ENCODE results near the gene PDGFC. TPM values are rescaled to one million over a fixed set of nuclear protein-coding genes. Genes with fewer than 3 reads are reported as not detected.
A peak's percentile ranks its signal among the peaks of the same experiment; 100 is the strongest.

Gene PDGFC
- total RNA-seq, 1 experiment from 2014 or later = 4.5 TPM

- no peak overlapping the region for H3K56ac ChIP-seq (ENCODE audit: insufficient read length, low read depth, low read length)
- H3K4me2 ChIP-seq (ENCODE audit: insufficient read depth, insufficient read length, low read length) = peak overlapping the region; percentile 78
- DNase-seq = no peak
- Mint-ChIP-seq H3K27ac (no peak overlapping the region), H3K36me3 (ENCODE audit: insufficient read depth in 1 of 3, low read depth in 3 of 3) (no peaks in the 10 kb centered on the region), H3K4me1 (peaks cover 26 to 32% of the 10 kb centered on the region in 2 experiments), H3K4me3 (peak overlapping the region; percentile 64 to 74), H3K9me3 (no peaks in the 10 kb centered on the region), H3K27me3 (ENCODE audit: low read depth) (peaks cover 27% of the 10 kb centered on the region)
- H3T11ph ChIP-seq (ENCODE audit: low read length) = no peak overlapping the region
- H2BK15ac ChIP-seq (ENCODE audit: low read depth, low read length) = no peak overlapping the region
- no peak for TF ChIP-seq CTCF (conservative IDR thresholded peaks at IDR 0.05)
- no peaks in the 10 kb centered on the region for H3K79me2 ChIP-seq (ENCODE audit: insufficient read depth, low read length)
- no peak overlapping the region for H2AK5ac ChIP-seq (ENCODE audit: insufficient read length, low read length)
- no peaks in the 10 kb centered on the region for H4K20me1 ChIP-seq (ENCODE audit: control insufficient read depth, insufficient read depth, insufficient read length)
- no peak overlapping the region for H2BK120ac ChIP-seq (ENCODE audit: low read depth, low read length, poor library complexity, severe bottlenecking)
- peak overlapping the region; percentile 6 for H2AFZ ChIP-seq (ENCODE audit: low read length)
- H3K23me2 ChIP-seq (ENCODE audit: insufficient read length, low read depth, low read length, poor library complexity, severe bottlenecking) = peaks cover 14% of the 10 kb centered on the region
- no peak overlapping the region for H4K5ac ChIP-seq (ENCODE audit: insufficient read length, low read depth, low read length)
- no peaks in the 10 kb centered on the region for H3K79me1 ChIP-seq (ENCODE audit: insufficient read depth, low read depth, low read length, poor library complexity, severe bottlenecking)
- H3K23ac ChIP-seq (ENCODE audit: insufficient read length, low read depth, low read length) = no peak overlapping the region
- no peak overlapping the region for H2BK12ac ChIP-seq (ENCODE audit: insufficient read length, low read depth, low read length)
- H3K9ac ChIP-seq (ENCODE audit: extremely low read depth, insufficient read length, low read length) = no peak overlapping the region
- peaks cover 2% of the 10 kb centered on the region; the same call in 1 of the 2 replicates for H3K27me3 ChIP-seq (ENCODE audit: insufficient read depth, low read length)
- H3K9me3 ChIP-seq (ENCODE audit: control insufficient read depth, low read depth, low read length) = no peaks in the 10 kb centered on the region
- H3K4ac ChIP-seq (ENCODE audit: low read depth, low read length) = no peak overlapping the region
- no peak overlapping the region for H2BK20ac ChIP-seq (ENCODE audit: low read depth, low read length, poor library complexity, severe bottlenecking)
- no peak overlapping the region for H4K8ac ChIP-seq (replicated peaks; ENCODE audit: insufficient read length, low read depth, low read length)
- no peak overlapping the region for H3K18ac ChIP-seq (ENCODE audit: insufficient read length, low read depth, low read length)
- 0 out of 2 replicates have a peak, but pooled peaks cover 4% of the 10 kb centered on the region for H3K4me1 ChIP-seq (ENCODE audit: insufficient read depth, low read length)
- H4K91ac ChIP-seq (ENCODE audit: insufficient read length, low read depth, low read length) = no peak overlapping the region
- H3K14ac ChIP-seq (ENCODE audit: insufficient read depth, low read length) = no peak overlapping the region
- no peak overlapping the region for H2BK5ac ChIP-seq (ENCODE audit: insufficient read length, low read length)
- H3K27ac ChIP-seq (ENCODE audit: insufficient read length, low read depth, low read length) = no peak overlapping the region
- WGBS (ENCODE audit: extremely low coverage, insufficient read length, low lambda C conversion rate) = no CpG with 5 or more reads among the region's 8 CpGs
Observed at GRCh38 chr4:156972379-156973015, 898 bp upstream of the PDGFC start.
